HG03064 (cell line): ENCODE measurements around the gene FLACC1.
"Not testable (repeated sequence)": the region's sequence is repeated elsewhere in the genome, so short reads cannot be mapped to it uniquely, and the experiment has no call there.

Experiments
- ATAC-seq: cut with Tn5 transposase; IDR thresholded peaks from one replicate; pipeline ENCODE4 v1.9.1; 2021; ENCODE audit warnings: low read depth; ENCODE audit not compliant: unreplicated experiment

FLACC1 gene

GRCh38 chr2:201357221-201357620, at the start of gene FLACC1:
TSS of gene FLACC1 (minus strand) at chr2:201357345. CDS start at chr2:201351404, 5,941 bp downstream.
- ATAC-seq = no peak

- no peak for ATAC-seq
Measured at GRCh38 chr2:201406077-201406662, 49.0 kb upstream of the FLACC1 start.

GRCh38 chr2:201404699-201405280, 47.6 kb upstream of the FLACC1 start:
- no peak for ATAC-seq

- no peak for ATAC-seq
Measured at GRCh38 chr2:201403880-201404279, 46.7 kb upstream of the FLACC1 start.

GRCh38 chr2:201402651-201403562, 45.8 kb upstream of the FLACC1 start:
- no peak for ATAC-seq

- no peak for ATAC-seq
Measured at GRCh38 chr2:201401815-201402214, 44.7 kb upstream of the FLACC1 start.

GRCh38 chr2:201396595-201396994, 39.5 kb upstream of the FLACC1 start:
- no peak for ATAC-seq

GRCh38 chr2:201383136-201383535, 26.0 kb upstream of the FLACC1 start:
- no peak for ATAC-seq

GRCh38 chr2:201378496-201379397, 21.6 kb upstream of the FLACC1 start:
- no peak for ATAC-seq

GRCh38 chr2:201377218-201377617, 20.1 kb upstream of the FLACC1 start:
- no peak for ATAC-seq

- ATAC-seq = no peak
Measured at GRCh38 chr2:201369775-201370174, 12.6 kb upstream of the FLACC1 start.

- ATAC-seq = not testable (repeated sequence)
Measured at GRCh38 chr2:201369318-201369717, 12.2 kb upstream of the FLACC1 start.

- ATAC-seq = no peak
Measured at GRCh38 chr2:201366146-201366545, 9.0 kb upstream of the FLACC1 start.

GRCh38 chr2:201363857-201364560, 6.9 kb upstream of the FLACC1 start:
- no peak for ATAC-seq

- ATAC-seq = no peak
Measured at GRCh38 chr2:201362396-201362795, 5.3 kb upstream of the FLACC1 start.

GRCh38 chr2:201361078-201361733, 4.1 kb upstream of the FLACC1 start:
- ATAC-seq = no peak

- ATAC-seq = no peak
Measured at GRCh38 chr2:201360256-201360655, 3.1 kb upstream of the FLACC1 start.

GRCh38 chr2:201358684-201359083, 1.5 kb upstream of the FLACC1 start:
- no peak for ATAC-seq

- no peak for ATAC-seq
Measured at GRCh38 chr2:201353116-201353515, 4.0 kb downstream of the FLACC1 start.
